ENCODE data around the gene VWA5B2.

- TF ChIP-seq POLR2A (IDR thresholded peaks at IDR 0.05) (no peak), CTCF (IDR thresholded peaks at IDR 0.05) (no peak)
Measured at GRCh38 chr3:184211297-184211696, 18.1 kb upstream of the VWA5B2 start.

All from body of pancreas (tissue), 4 donors.